GM19035 (cell line): ENCODE measurements around the gene ZNF552.
"Not testable (repeated sequence)": the region's sequence is repeated elsewhere in the genome, so short reads cannot be mapped to it uniquely, and the experiment has no call there.

Experiments
- ATAC-seq: cut with Tn5 transposase; IDR thresholded peaks from one replicate; pipeline ENCODE4 v1.9.1; 2021; ENCODE audit not compliant: unreplicated experiment

Gene ZNF552

GRCh38 chr19:57814505-57815246 is at the start of gene ZNF552:
ZNF552 (minus strand) TSS chr19:57814913; CDS start chr19:57814743, 170 bp downstream.
- peak; percentile 82 for ATAC-seq

GRCh38 chr19:57862351-57862750 is 47.6 kb upstream of the ZNF552 start:
- ATAC-seq: not testable (repeated sequence)

GRCh38 chr19:57854117-57854516 is 39.4 kb upstream of the ZNF552 start:
- not testable (repeated sequence) for ATAC-seq

GRCh38 chr19:57851812-57852603 is 37.3 kb upstream of the ZNF552 start:
- ATAC-seq: not testable (repeated sequence)

- ATAC-seq: no peak
Observed at GRCh38 chr19:57850553-57851017, 35.9 kb upstream of the ZNF552 start.

- ATAC-seq: peak; percentile 96
Observed at GRCh38 chr19:57849666-57850473, 35.2 kb upstream of the ZNF552 start, which contains the start of gene ZNF587. ZNF587 (plus strand) TSS chr19:57849859; CDS start chr19:57850039, 180 bp downstream.

- not testable (repeated sequence) for ATAC-seq
Observed at GRCh38 chr19:57849162-57849665, 34.5 kb upstream of the ZNF552 start.

- ATAC-seq: not testable (repeated sequence)
Observed at GRCh38 chr19:57847164-57847563, 32.5 kb upstream of the ZNF552 start.

- ATAC-seq: no peak
Observed at GRCh38 chr19:57841122-57841763, 26.5 kb upstream of the ZNF552 start.

- not testable (repeated sequence) for ATAC-seq
Observed at GRCh38 chr19:57838622-57839191, 24.0 kb upstream of the ZNF552 start.

- ATAC-seq: not testable (repeated sequence)
Observed at GRCh38 chr19:57836991-57837390, 22.3 kb upstream of the ZNF552 start.

- ATAC-seq: no peak
Observed at GRCh38 chr19:57830071-57830602, 15.4 kb upstream of the ZNF552 start, which contains the start of gene ZNF587B. ZNF587B (plus strand) TSS chr19:57830299; CDS start chr19:57830529, 230 bp downstream.

- ATAC-seq: no peak
Observed at GRCh38 chr19:57829316-57829715, 14.6 kb upstream of the ZNF552 start.

- no peak for ATAC-seq
Observed at GRCh38 chr19:57825511-57825910, 10.8 kb upstream of the ZNF552 start.

GRCh38 chr19:57823608-57824007 is 8.9 kb upstream of the ZNF552 start:
- not testable (repeated sequence) for ATAC-seq

- ATAC-seq: not testable (repeated sequence)
Observed at GRCh38 chr19:57823155-57823554, 8.4 kb upstream of the ZNF552 start.

GRCh38 chr19:57821501-57821900 is 6.8 kb upstream of the ZNF552 start:
- not testable (repeated sequence) for ATAC-seq

GRCh38 chr19:57821095-57821494 is 6.4 kb upstream of the ZNF552 start:
- not testable (repeated sequence) for ATAC-seq

GRCh38 chr19:57820599-57820998 is 5.9 kb upstream of the ZNF552 start:
- ATAC-seq: no peak
